HepG2 (cell line): Measurements from ENCODE around the gene EFNA3. TPM values are rescaled to one million over a fixed set of nuclear protein-coding genes. Genes with fewer than 3 reads are reported as not detected.
A peak's percentile ranks its signal among the peaks of the same experiment; 100 is the strongest.

Experiments
- GLI4 ChIP-seq: sonication (generic); formaldehyde crosslinking; IDR thresholded peaks from 2 replicates; pipeline ENCODE4 v1.5.1; 2020; ENCODE audit warnings: missing genetic modification reagents, mild to moderate bottlenecking, moderate library complexity, borderline replicate concordance
- KDM4B ChIP-seq: sonication (generic); formaldehyde crosslinking; IDR thresholded peaks from 2 replicates; pipeline ENCODE4 v1.4.0; 2020; ENCODE audit warnings: missing genetic modification reagents
- PHF20 ChIP-seq: sonication (generic); formaldehyde crosslinking; IDR thresholded peaks from 2 replicates; pipeline ENCODE4 v1.5.0; 2020; ENCODE audit warnings: mild to moderate bottlenecking, missing genetic modification reagents
- PRPF4 ChIP-seq: fragments of 200-400 bp; formaldehyde crosslinking; IDR thresholded peaks from 2 replicates; pipeline ENCODE4 v1.6.1; 2016; ENCODE audit warnings: low read length, low read depth; ENCODE audit not compliant: poor library complexity, severe bottlenecking
- SSRP1 ChIP-seq: IDR thresholded peaks from 2 replicates; pipeline ENCODE4 v1.6.1; 2016; ENCODE audit warnings: control low read depth
- TARDBP ChIP-seq: sonication (generic); formaldehyde crosslinking; IDR thresholded peaks from 2 replicates; pipeline ENCODE4 v1.8.0; 2022; ENCODE audit warnings: mild to moderate bottlenecking, missing genetic modification reagents
- ZBTB20 ChIP-seq: sonication (generic); formaldehyde crosslinking; IDR thresholded peaks from 2 replicates; pipeline ENCODE4 v1.8.1; 2023; ENCODE audit warnings: missing genetic modification reagents, low read depth, mild to moderate bottlenecking, borderline replicate concordance
- ZMYM3 ChIP-seq: sonication (generic); formaldehyde crosslinking; IDR thresholded peaks from 2 replicates; pipeline ENCODE4 v1.5.1; 2020; ENCODE audit warnings: mild to moderate bottlenecking, missing genetic modification reagents
- ZNF256 ChIP-seq: sonication (generic); formaldehyde crosslinking; conservative IDR thresholded peaks from 2 replicates; pipeline ENCODE4 v1.4.0; 2020; ENCODE audit warnings: missing genetic modification reagents
- ZNF501 ChIP-seq: sonication (generic); formaldehyde crosslinking; IDR thresholded peaks from 2 replicates; pipeline ENCODE4 v1.5.1; 2020; ENCODE audit warnings: mild to moderate bottlenecking, moderate library complexity, missing genetic modification reagents
- ZNF713 ChIP-seq: sonication (generic); formaldehyde crosslinking; IDR thresholded peaks from 2 replicates; pipeline ENCODE4 v1.4.0; 2020; ENCODE audit warnings: mild to moderate bottlenecking, missing genetic modification reagents
- ZNF768 ChIP-seq: sonication (generic); formaldehyde crosslinking; IDR thresholded peaks from 2 replicates; pipeline ENCODE4 v1.4.0; 2020; ENCODE audit warnings: missing genetic modification reagents
- ZSCAN21 ChIP-seq: sonication (generic); formaldehyde crosslinking; IDR thresholded peaks from 2 replicates; pipeline ENCODE4 v1.8.0; 2022; ENCODE audit warnings: mild to moderate bottlenecking, missing genetic modification reagents, moderate library complexity, borderline replicate concordance
- polyA plus RNA-seq, 8 experiments: library from polyadenylated mRNA; depleted of rRNA in 3 of 8; stranded (reverse) in 7 of 8; unstranded in 1 of 8; fragments of >200 nt; fragmentation: Illumina TruSeq in 4 of 8; extraction: Trizol in 4 of 8; gene quantifications; 2 replicates each; pipeline versions ENCODE4 v1.2.1 to v1.2.3, GENCODE V29; 2011 to 2016; ENCODE audit warnings: low read depth in 4 of 8, missing spikeins in 1 of 8, mixed read lengths in 1 of 8; ENCODE audit not compliant: insufficient read depth in 1 of 8
- total RNA-seq, 5 experiments: library from RNA; depleted of rRNA; stranded (reverse); fragments of >200 nt; fragmentation: Illumina TruSeq; extraction: Trizol; gene quantifications; 2 replicates each; pipeline ENCODE4 v1.2.3, GENCODE V29; 2016; ENCODE audit warnings: low read depth in 1 of 5
- TF ChIP-seq, protein P1 (sequence below): sonication (generic); formaldehyde crosslinking; IDR thresholded peaks from 2 replicates; pipeline ENCODE4 v1.5.0; 2020; ENCODE audit warnings: missing genetic modification reagents, mild to moderate bottlenecking, borderline replicate concordance
- TF ChIP-seq, protein P2 (sequence below): sonication (generic); formaldehyde crosslinking; IDR thresholded peaks from 2 replicates; pipeline ENCODE4 v1.4.0; 2020; ENCODE audit warnings: mild to moderate bottlenecking, missing genetic modification reagents, borderline replicate concordance
- TF ChIP-seq, protein P3 (sequence below): sonication (generic); formaldehyde crosslinking; IDR thresholded peaks from 2 replicates; pipeline ENCODE4 v1.5.1; 2020; ENCODE audit warnings: missing genetic modification reagents, mild to moderate bottlenecking, borderline replicate concordance
- TF ChIP-seq, protein P4 (sequence below): IDR thresholded peaks from 2 replicates; pipeline ENCODE4 v1.6.1; 2018; ENCODE audit warnings: missing genetic modification reagents

EFNA3 gene
- total and polyA plus RNA-seq, 2 of the 13 experiments (the other 11 are each of a cell fraction or from before 2014, with no cell fraction given) = 1.0 to 5.7 TPM

DNA sequence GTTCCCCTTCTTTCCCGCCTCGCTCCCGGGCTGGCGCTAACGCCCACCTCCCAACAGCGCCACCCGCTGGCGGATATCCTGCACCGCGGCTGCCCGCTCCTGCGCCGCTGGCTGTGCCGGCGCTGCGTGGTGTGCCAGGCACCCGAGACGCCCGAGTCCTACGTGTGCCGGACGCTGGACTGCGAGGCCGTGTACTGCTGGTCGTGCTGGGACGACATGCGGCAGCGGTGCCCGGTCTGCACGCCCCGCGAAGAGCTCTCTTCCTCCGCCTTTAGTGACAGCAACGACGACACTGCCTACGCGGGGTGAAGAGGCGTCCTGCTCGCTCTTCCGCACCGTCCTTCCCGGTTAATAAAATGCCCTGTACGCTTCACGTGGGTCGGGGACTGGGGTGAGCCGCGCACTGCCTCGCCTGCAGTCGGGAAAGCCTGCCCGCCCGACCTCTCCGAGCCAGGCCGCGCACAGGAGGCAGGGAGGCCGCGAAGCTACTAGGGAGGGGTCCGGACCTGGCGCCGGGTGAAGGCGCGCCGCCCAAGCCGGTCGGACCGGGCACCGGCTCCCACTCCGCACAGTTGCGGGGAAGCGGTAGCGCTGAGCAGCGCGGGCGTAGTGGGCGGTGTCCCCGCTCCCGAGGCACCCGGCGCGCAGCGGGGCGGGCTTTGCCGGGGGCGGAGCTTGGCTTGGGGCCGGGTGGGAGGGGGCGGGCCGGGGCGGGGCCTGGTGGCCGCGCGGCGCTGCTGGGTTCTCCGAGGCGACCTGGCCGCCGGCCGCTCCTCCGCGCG, 27.9 kb upstream of the EFNA3 start, which contains the start of gene ADAM15 (continued):
- peak; percentile 64 for TF ChIP-seq PHF20 (CRISPR knock-in tag)
- TF ChIP-seq, protein P1, sequence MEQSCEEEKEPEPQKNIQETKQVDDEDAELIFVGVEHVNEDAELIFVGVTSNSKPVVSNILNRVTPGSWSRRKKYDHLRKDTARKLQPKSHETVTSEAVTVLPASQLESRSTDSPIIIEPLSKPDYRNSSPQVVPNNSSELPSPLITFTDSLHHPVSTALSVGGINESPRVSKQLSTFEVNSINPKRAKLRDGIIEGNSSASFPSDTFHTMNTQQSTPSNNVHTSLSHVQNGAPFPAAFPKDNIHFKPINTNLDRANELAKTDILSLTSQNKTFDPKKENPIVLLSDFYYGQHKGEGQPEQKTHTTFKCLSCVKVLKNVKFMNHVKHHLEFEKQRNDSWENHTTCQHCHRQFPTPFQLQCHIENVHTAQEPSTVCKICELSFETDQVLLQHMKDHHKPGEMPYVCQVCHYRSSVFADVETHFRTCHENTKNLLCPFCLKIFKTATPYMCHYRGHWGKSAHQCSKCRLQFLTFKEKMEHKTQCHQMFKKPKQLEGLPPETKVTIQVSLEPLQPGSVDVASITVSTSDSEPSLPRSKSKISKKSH (CRISPR knock-in tag) = peak; percentile 81; the same call in 1 of the 2 replicates
- TF ChIP-seq ZMYM3 (CRISPR knock-in tag) = peak; percentile 57; the same call in 1 of the 2 replicates
- TF ChIP-seq ZNF713 (CRISPR knock-in tag) = peak; percentile 97; the same call in 1 of the 2 replicates
- peak; percentile 93 for TF ChIP-seq ZSCAN21 (CRISPR knock-in tag)
- TF ChIP-seq PRPF4 = no peak
- TF ChIP-seq, protein P2, sequence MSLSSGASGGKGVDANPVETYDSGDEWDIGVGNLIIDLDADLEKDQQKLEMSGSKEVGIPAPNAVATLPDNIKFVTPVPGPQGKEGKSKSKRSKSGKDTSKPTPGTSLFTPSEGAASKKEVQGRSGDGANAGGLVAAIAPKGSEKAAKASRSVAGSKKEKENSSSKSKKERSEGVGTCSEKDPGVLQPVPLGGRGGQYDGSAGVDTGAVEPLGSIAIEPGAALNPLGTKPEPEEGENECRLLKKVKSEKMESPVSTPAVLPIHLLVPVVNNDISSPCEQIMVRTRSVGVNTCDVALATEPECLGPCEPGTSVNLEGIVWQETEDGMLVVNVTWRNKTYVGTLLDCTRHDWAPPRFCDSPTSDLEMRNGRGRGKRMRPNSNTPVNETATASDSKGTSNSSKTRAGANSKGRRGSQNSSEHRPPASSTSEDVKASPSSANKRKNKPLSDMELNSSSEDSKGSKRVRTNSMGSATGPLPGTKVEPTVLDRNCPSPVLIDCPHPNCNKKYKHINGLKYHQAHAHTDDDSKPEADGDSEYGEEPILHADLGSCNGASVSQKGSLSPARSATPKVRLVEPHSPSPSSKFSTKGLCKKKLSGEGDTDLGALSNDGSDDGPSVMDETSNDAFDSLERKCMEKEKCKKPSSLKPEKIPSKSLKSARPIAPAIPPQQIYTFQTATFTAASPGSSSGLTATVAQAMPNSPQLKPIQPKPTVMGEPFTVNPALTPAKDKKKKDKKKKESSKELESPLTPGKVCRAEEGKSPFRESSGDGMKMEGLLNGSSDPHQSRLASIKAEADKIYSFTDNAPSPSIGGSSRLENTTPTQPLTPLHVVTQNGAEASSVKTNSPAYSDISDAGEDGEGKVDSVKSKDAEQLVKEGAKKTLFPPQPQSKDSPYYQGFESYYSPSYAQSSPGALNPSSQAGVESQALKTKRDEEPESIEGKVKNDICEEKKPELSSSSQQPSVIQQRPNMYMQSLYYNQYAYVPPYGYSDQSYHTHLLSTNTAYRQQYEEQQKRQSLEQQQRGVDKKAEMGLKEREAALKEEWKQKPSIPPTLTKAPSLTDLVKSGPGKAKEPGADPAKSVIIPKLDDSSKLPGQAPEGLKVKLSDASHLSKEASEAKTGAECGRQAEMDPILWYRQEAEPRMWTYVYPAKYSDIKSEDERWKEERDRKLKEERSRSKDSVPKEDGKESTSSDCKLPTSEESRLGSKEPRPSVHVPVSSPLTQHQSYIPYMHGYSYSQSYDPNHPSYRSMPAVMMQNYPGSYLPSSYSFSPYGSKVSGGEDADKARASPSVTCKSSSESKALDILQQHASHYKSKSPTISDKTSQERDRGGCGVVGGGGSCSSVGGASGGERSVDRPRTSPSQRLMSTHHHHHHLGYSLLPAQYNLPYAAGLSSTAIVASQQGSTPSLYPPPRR = peak; percentile 78
- TF ChIP-seq KDM4B (CRISPR knock-in tag) = no peak
- no peak for TF ChIP-seq ZNF256
- peak; percentile 42; the same call in 1 of the 2 replicates for TF ChIP-seq TARDBP
- TF ChIP-seq, protein P3, sequence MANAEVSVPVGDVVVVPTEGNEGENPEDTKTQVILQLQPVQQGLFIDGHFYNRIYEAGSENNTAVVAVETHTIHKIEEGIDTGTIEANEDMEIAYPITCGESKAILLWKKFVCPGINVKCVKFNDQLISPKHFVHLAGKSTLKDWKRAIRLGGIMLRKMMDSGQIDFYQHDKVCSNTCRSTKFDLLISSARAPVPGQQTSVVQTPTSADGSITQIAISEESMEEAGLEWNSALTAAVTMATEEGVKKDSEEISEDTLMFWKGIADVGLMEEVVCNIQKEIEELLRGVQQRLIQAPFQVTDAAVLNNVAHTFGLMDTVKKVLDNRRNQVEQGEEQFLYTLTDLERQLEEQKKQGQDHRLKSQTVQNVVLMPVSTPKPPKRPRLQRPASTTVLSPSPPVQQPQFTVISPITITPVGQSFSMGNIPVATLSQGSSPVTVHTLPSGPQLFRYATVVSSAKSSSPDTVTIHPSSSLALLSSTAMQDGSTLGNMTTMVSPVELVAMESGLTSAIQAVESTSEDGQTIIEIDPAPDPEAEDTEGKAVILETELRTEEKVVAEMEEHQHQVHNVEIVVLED (CRISPR knock-in tag) = peak; percentile 62
- TF ChIP-seq, protein P4, sequence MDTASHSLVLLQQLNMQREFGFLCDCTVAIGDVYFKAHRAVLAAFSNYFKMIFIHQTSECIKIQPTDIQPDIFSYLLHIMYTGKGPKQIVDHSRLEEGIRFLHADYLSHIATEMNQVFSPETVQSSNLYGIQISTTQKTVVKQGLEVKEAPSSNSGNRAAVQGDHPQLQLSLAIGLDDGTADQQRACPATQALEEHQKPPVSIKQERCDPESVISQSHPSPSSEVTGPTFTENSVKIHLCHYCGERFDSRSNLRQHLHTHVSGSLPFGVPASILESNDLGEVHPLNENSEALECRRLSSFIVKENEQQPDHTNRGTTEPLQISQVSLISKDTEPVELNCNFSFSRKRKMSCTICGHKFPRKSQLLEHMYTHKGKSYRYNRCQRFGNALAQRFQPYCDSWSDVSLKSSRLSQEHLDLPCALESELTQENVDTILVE (CRISPR knock-in tag) = no peak; the same call in 1 of the 2 replicates
- TF ChIP-seq ZBTB20 (CRISPR knock-in tag) = no peak
- no peak; the same call in none of the 2 replicates for TF ChIP-seq ZNF768
- no peak; the same call in 1 of the 2 replicates for TF ChIP-seq GLI4 (CRISPR knock-in tag)
- peak; percentile 93 for TF ChIP-seq SSRP1 (CRISPR knock-in tag)
- peak; percentile 92 for TF ChIP-seq ZNF501
